IMR-90 (cell line): ENCODE data around the gene DAD1. TPM values are rescaled to one million over a fixed set of nuclear protein-coding genes. Genes with fewer than 3 reads are reported as not detected.

Source experiments
- ATAC-seq: fragments of 200-7000 bp; cut with Tn5 transposase; 2 replicates; pipeline ENCODE4 v1.9.1; 2020; ENCODE audit warnings: low read depth, mild to moderate bottlenecking, moderate library complexity
- BruUV-seq: library from RNA; stranded (reverse); fragments of 400-500 nt; replicated peaks from 2 replicates; lab custom pipeline; 2021; lab: Mats Ljungman, UMichigan
- CTCF ChIA-PET: fragments of 300-600 bp; formaldehyde crosslinking; extraction: SDS; loops from one replicate; lab custom pipeline; 2021; ENCODE audit warnings: antibody characterized with exemption; lab: Yijun Ruan, JAX
- POLR2A ChIA-PET: fragments of 300-600 bp; sonication (Branson Sonifier 250); formaldehyde crosslinking; loops from one replicate; lab custom pipeline; 2022; ENCODE audit warnings: antibody characterized with exemption; ENCODE audit not compliant: unreplicated experiment; lab: Charles Lee
- DNase-seq: peaks from one replicate; pipeline ENCODE4 v3.0.0; 2013
- H2AFZ ChIP-seq: replicated peaks from 2 replicates; pipeline ENCODE3; 2013; ENCODE audit warnings: low read length, mild to moderate bottlenecking; ENCODE audit not compliant: poor library complexity
- H2AK5ac ChIP-seq: 2 replicates; pipeline ENCODE4 v1.6.1; 2013; ENCODE audit warnings: low read depth, low read length, inconsistent platforms
- H2AK9ac ChIP-seq: replicated peaks from 2 replicates; pipeline ENCODE3; 2013; ENCODE audit warnings: mild to moderate bottlenecking, low read depth, low read length, moderate library complexity; ENCODE audit not compliant: poor library complexity
- H2BK120ac ChIP-seq: 2 replicates; pipeline ENCODE4 v1.6.1; 2013; ENCODE audit warnings: low read depth, low read length, inconsistent platforms
- H2BK15ac ChIP-seq: 3 replicates; pipeline ENCODE4 v1.6.1; 2013; ENCODE audit warnings: low read depth, low read length, inconsistent platforms
- H2BK20ac ChIP-seq: 2 replicates; pipeline ENCODE4 v1.6.1; 2013; ENCODE audit warnings: low read depth, mild to moderate bottlenecking, inconsistent platforms, low read length, moderate library complexity
- H2BK5ac ChIP-seq: 2 replicates; pipeline ENCODE4 v1.6.1; 2013; ENCODE audit warnings: mild to moderate bottlenecking, low read depth, low read length, inconsistent platforms; ENCODE audit not compliant: poor library complexity, severe bottlenecking
- H3K14ac ChIP-seq: replicated peaks from 2 replicates; pipeline ENCODE4 v1.6.1; 2013; ENCODE audit warnings: low read depth, low read length, inconsistent platforms
- H3K18ac ChIP-seq: 2 replicates; pipeline ENCODE4 v1.6.1; 2013; ENCODE audit warnings: low read depth, low read length, control low read depth
- H3K23ac ChIP-seq: 2 replicates; pipeline ENCODE4 v1.6.1; 2013; ENCODE audit warnings: low read depth, low read length, inconsistent platforms
- H3K27ac ChIP-seq: 2 replicates; pipeline ENCODE4 v1.5.1; 2013; ENCODE audit warnings: mild to moderate bottlenecking, control low read depth, low read length; ENCODE audit not compliant: insufficient read depth
- H3K27me3 ChIP-seq: 2 replicates; pipeline ENCODE4 v1.6.1; 2013; ENCODE audit warnings: low read length; ENCODE audit not compliant: control insufficient read depth, insufficient read depth
- H3K36me3 ChIP-seq: 2 replicates; pipeline ENCODE4 v1.6.1; 2013; ENCODE audit warnings: low read length, mixed read lengths; ENCODE audit not compliant: control insufficient read depth, insufficient read depth
- H3K4ac ChIP-seq: 2 replicates; pipeline ENCODE4 v1.6.1; 2013; ENCODE audit warnings: low read depth, low read length, inconsistent platforms
- H3K4me1 ChIP-seq: 2 replicates; pipeline ENCODE4 v1.6.1; 2013; ENCODE audit warnings: low read length, mixed read lengths; ENCODE audit not compliant: control insufficient read depth, insufficient read depth
- H3K4me2 ChIP-seq: 2 replicates; pipeline ENCODE4 v1.6.1; 2013; ENCODE audit warnings: low read depth, mild to moderate bottlenecking, control low read depth, low read length, moderate library complexity
- H3K4me3 ChIP-seq: 2 replicates; pipeline ENCODE4 v1.5.1; 2013; ENCODE audit warnings: low read depth, mild to moderate bottlenecking, control low read depth, low read length, moderate library complexity; ENCODE audit not compliant: insufficient read depth
- H3K56ac ChIP-seq: 2 replicates; pipeline ENCODE4 v1.6.1; 2013; ENCODE audit warnings: low read length, inconsistent platforms; ENCODE audit not compliant: insufficient read depth; ENCODE audit errors: extremely low read depth
- H3K79me1 ChIP-seq, 2 experiments: 2 replicates each; pipeline ENCODE4 v1.6.1; 2013; ENCODE audit warnings: low read length in 2 of 2, inconsistent platforms in 1 of 2, low read depth in 1 of 2
- H3K9ac ChIP-seq: 2 replicates; pipeline ENCODE4 v1.6.1; 2013; ENCODE audit warnings: low read depth, low read length, control low read depth
- H3K9me1 ChIP-seq: 2 replicates; pipeline ENCODE4 v1.6.1; 2013; ENCODE audit warnings: low read length, inconsistent platforms; ENCODE audit not compliant: insufficient read depth
- H3K9me3 ChIP-seq: 2 replicates; pipeline ENCODE4 v1.6.1; 2013; ENCODE audit warnings: low read length; ENCODE audit not compliant: control insufficient read depth, insufficient read depth
- H4K20me1 ChIP-seq: 2 replicates; pipeline ENCODE4 v1.6.1; 2013; ENCODE audit warnings: low read length, inconsistent platforms; ENCODE audit not compliant: insufficient read depth
- H4K5ac ChIP-seq: 2 replicates; pipeline ENCODE4 v1.6.1; 2013; ENCODE audit warnings: mild to moderate bottlenecking, low read depth, low read length, control low read depth
- H4K8ac ChIP-seq, 2 experiments: 2 replicates each; pipeline ENCODE4 v1.6.1; 2013; ENCODE audit warnings: low read depth in 2 of 2, low read length in 2 of 2, control low read depth in 1 of 2, inconsistent platforms in 1 of 2
- H4K91ac ChIP-seq: 2 replicates; pipeline ENCODE4 v1.6.1; 2013; ENCODE audit warnings: low read depth, low read length, inconsistent platforms; ENCODE audit not compliant: insufficient read depth
- BHLHE40 ChIP-seq: fragments of 150-350 bp; IDR thresholded peaks from 2 replicates; pipeline ENCODE4 v1.6.1; 2016; ENCODE audit warnings: mild to moderate bottlenecking, low read depth, low read length
- MXI1 ChIP-seq: IDR thresholded peaks from 2 replicates; pipeline ENCODE4 v1.6.1; 2012; ENCODE audit warnings: low read depth, mild to moderate bottlenecking, low read length, moderate library complexity, borderline replicate concordance
- RAD21 ChIP-seq: IDR thresholded peaks from 2 replicates; pipeline ENCODE4 v1.6.1; 2012; ENCODE audit warnings: low read length, improper control_type of control experiment
- RFX5 ChIP-seq: IDR thresholded peaks from 2 replicates; pipeline ENCODE4 v1.8.0; 2012; ENCODE audit warnings: low read depth, mild to moderate bottlenecking, low read length, moderate library complexity
- SMC3 ChIP-seq: fragments of 150-350 bp; IDR thresholded peaks from 2 replicates; pipeline ENCODE4 v1.6.1; 2016; ENCODE audit warnings: low read depth, mild to moderate bottlenecking, antibody characterized with exemption, low read length, moderate library complexity
- USF2 ChIP-seq: fragments of 150-350 bp; IDR thresholded peaks from 2 replicates; pipeline ENCODE4 v1.6.1; 2017; ENCODE audit warnings: mild to moderate bottlenecking, antibody characterized with exemption, low read length, low read depth
- dilution Hi-C: fragments of 300-500 bp; cut with HindIII; formaldehyde crosslinking; loops from one replicate; pipeline ENCODE4 v1.14.3; 2018; ENCODE audit warnings: low sequenced_read_pairs; ENCODE audit not compliant: unreplicated experiment
- in situ Hi-C: fragments of 300-500 bp; cut with MboI; formaldehyde crosslinking; loops from 3 replicates; pipeline ENCODE4 v1.14.3; 2019; ENCODE audit warnings: low sequenced_read_pairs, inconsistent platforms, mixed read lengths
- intact Hi-C: fragments of 100-400 bp; cut with micrococcal nuclease; formaldehyde crosslinking; loops from 2 replicates; pipeline ENCODE4 v1.10.0; 2022
- polyA plus RNA-seq, 3 experiments: library from polyadenylated mRNA; depleted of rRNA; stranded (reverse); fragments of >200 nt; gene quantifications; 2 replicates each; pipeline ENCODE4 v1.2.3, GENCODE V29; 2012; ENCODE audit warnings: low replicate concordance in 1 of 3
- total RNA-seq: library from RNA; depleted of rRNA; stranded (reverse); fragments of >200 nt; gene quantifications from 2 replicates; pipeline ENCODE4 v1.2.3, GENCODE V29; 2012
- TF ChIP-seq, protein P1 (sequence below): conservative IDR thresholded peaks from 2 replicates; pipeline ENCODE4 v1.5.1; 2012; ENCODE audit warnings: mild to moderate bottlenecking, low read depth, low read length, improper control_type of control experiment

DAD1 gene
- total and polyA plus RNA-seq, 2 of the 4 experiments (the other 2 are of a cell fraction), result 396 to 496 TPM

DNA sequence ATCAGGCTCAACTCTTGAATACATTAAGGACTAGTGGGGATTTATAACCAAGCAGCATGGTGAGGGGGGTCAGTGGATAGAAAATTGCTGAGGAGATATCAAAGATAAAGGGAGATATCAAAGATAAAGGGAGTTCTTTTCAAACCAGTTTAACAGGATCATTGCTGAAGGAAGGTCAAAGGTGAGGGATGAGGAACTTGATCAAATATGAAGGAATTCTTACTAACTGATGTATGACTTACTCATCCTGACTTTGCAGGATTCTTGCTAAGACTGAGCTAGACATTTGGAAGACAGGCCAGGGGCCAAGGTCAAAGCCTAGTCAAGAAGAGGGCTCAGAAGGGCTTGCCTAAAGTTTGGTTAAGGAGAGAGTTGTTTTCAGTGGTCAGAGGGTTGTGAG lies 13.8 kb upstream of the DAD1 start:
- H3K9me1 ChIP-seq, result peaks cover 15% of the 10 kb centered on the region
- in situ Hi-C loops, result no loop called here
- peak overlapping the region; percentile 37 for H2BK120ac ChIP-seq
- peak overlapping the region; percentile 49 for H3K4ac ChIP-seq
- H3K56ac ChIP-seq, result no peak overlapping the region
- DNase-seq (peak; percentile 57), ATAC-seq (no peak)
- intact Hi-C loops, result no loop called here
- H2BK20ac ChIP-seq, result peak overlapping the region; percentile 25; the same call in 1 of the 2 replicates
- no peak overlapping the region for H2AK5ac ChIP-seq
- H2AK9ac ChIP-seq, result peak overlapping the region; percentile 44
- no peak overlapping the region for H3K9ac ChIP-seq
- H4K20me1 ChIP-seq, result no peaks in the 10 kb centered on the region; the same call in 1 of the 2 replicates
- no peak overlapping the region for H2AFZ ChIP-seq
- peaks cover 13 to 34% of the 10 kb centered on the region in 2 experiments for H3K79me1 ChIP-seq
- POLR2A ChIA-PET, result interaction anchor here (0.6 kb wide), 1 partner anchor 13 kb away, joined by 3 read pairs; no protein-coding TSS in a partner anchor
- H4K91ac ChIP-seq, result no peak overlapping the region
- H3K18ac ChIP-seq, result no peak overlapping the region
- peaks cover 9% of the 10 kb centered on the region for H3K4me1 ChIP-seq
- dilution Hi-C loops, result no loop called here
- H3K36me3 ChIP-seq, result peaks cover 49% of the 10 kb centered on the region
- CTCF ChIA-PET, result interaction anchor here (1.4 kb wide), 1 partner anchor 33 kb away, joined by 3 read pairs; no protein-coding TSS in a partner anchor
- no peaks in the 10 kb centered on the region for H3K9me3 ChIP-seq
- no peaks in the 10 kb centered on the region for H3K27me3 ChIP-seq
- no TSS peak for BruUV-seq
- H2BK15ac ChIP-seq, result no peak overlapping the region
- no peak overlapping the region for H3K23ac ChIP-seq
- no peak overlapping the region for H3K14ac ChIP-seq
- no peak overlapping the region for H3K27ac ChIP-seq
- H4K8ac ChIP-seq, result no peak overlapping the region
- no peak overlapping the region for H3K4me3 ChIP-seq
- H2BK5ac ChIP-seq, result no peak overlapping the region
- no peak overlapping the region for H4K5ac ChIP-seq
- TF ChIP-seq RAD21, result no peak
- TF ChIP-seq, protein P1, sequence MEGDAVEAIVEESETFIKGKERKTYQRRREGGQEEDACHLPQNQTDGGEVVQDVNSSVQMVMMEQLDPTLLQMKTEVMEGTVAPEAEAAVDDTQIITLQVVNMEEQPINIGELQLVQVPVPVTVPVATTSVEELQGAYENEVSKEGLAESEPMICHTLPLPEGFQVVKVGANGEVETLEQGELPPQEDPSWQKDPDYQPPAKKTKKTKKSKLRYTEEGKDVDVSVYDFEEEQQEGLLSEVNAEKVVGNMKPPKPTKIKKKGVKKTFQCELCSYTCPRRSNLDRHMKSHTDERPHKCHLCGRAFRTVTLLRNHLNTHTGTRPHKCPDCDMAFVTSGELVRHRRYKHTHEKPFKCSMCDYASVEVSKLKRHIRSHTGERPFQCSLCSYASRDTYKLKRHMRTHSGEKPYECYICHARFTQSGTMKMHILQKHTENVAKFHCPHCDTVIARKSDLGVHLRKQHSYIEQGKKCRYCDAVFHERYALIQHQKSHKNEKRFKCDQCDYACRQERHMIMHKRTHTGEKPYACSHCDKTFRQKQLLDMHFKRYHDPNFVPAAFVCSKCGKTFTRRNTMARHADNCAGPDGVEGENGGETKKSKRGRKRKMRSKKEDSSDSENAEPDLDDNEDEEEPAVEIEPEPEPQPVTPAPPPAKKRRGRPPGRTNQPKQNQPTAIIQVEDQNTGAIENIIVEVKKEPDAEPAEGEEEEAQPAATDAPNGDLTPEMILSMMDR, result no peak
- no peak for TF ChIP-seq MXI1
- TF ChIP-seq USF2, result no peak
- no peak for TF ChIP-seq BHLHE40
- no peak for TF ChIP-seq SMC3
- TF ChIP-seq RFX5, result no peak
- no peak overlapping the region for H3K4me2 ChIP-seq
